ENCODE results near the gene OSBP2. TPM values are rescaled to one million over a fixed set of nuclear protein-coding genes. Genes with fewer than 3 reads are reported as not detected.
A peak's percentile ranks its signal among the peaks of the same experiment; 100 is the strongest.

OSBP2 gene
- total and polyA plus RNA-seq, 2 of the 13 experiments (the other 11 are each of a cell fraction or from before 2014, with no cell fraction given): 5.0 to 7.7 TPM

GRCh38 chr22:30881361-30882183 lies 186.9 kb downstream of the OSBP2 start (continued):
- TF ChIP-seq ZNF292 (CRISPR knock-in tag; IDR thresholded peaks at IDR 0.05; ENCODE audit: borderline replicate concordance, low read depth): peak; percentile 52; the same call in 1 of the 2 replicates
- peak; percentile 72; the same call in 1 of the 2 replicates for TF ChIP-seq MTA1 (CRISPR knock-in tag; IDR thresholded peaks at IDR 0.05; ENCODE audit: borderline replicate concordance)
- peak; percentile 56; the same call in 1 of the 2 replicates for TF ChIP-seq ZNF724P (CRISPR knock-in tag; IDR thresholded peaks at IDR 0.05; ENCODE audit: borderline replicate concordance)
- no peak for TF ChIP-seq GABPA (IDR thresholded peaks at IDR 0.05; ENCODE audit: low read depth, low read length)
- TF ChIP-seq GABPA (CRISPR knock-in tag; IDR thresholded peaks at IDR 0.05; ENCODE audit: low read depth): no peak
- no peak for TF ChIP-seq GFI1 (CRISPR knock-in tag; IDR thresholded peaks at IDR 0.05; ENCODE audit: borderline replicate concordance)
- TF ChIP-seq ONECUT2 (CRISPR knock-in tag; IDR thresholded peaks at IDR 0.05): no peak
- TF ChIP-seq SMYD3 (CRISPR knock-in tag; IDR thresholded peaks at IDR 0.05): no peak
- no peak for TF ChIP-seq SCMH1 (CRISPR knock-in tag; IDR thresholded peaks at IDR 0.05; ENCODE audit: borderline replicate concordance)
- TF ChIP-seq KLF11 (CRISPR knock-in tag; IDR thresholded peaks at IDR 0.05): no peak
- no peak for TF ChIP-seq KAT7 (CRISPR knock-in tag; IDR thresholded peaks at IDR 0.05; ENCODE audit: borderline replicate concordance)
- TF ChIP-seq NR0B2 (CRISPR knock-in tag; IDR thresholded peaks at IDR 0.05): no peak
- TF ChIP-seq BRF2 (CRISPR knock-in tag; IDR thresholded peaks at IDR 0.05): no peak
- no peak for TF ChIP-seq GATAD2A (CRISPR knock-in tag; IDR thresholded peaks at IDR 0.05)
- TF ChIP-seq SRSF1 (optimal IDR thresholded peaks at IDR 0.05; ENCODE audit: low read depth, low read length): peak; percentile 69
- TF ChIP-seq ZNF562 (CRISPR knock-in tag; IDR thresholded peaks at IDR 0.05; ENCODE audit: borderline replicate concordance): no peak
- no peak for TF ChIP-seq CENPT (CRISPR knock-in tag; IDR thresholded peaks at IDR 0.05; ENCODE audit: low read depth)
- peak; percentile 88; the same call in 1 of the 2 replicates for TF ChIP-seq RBAK (CRISPR knock-in tag; IDR thresholded peaks at IDR 0.05)
- TF ChIP-seq, protein P1, sequence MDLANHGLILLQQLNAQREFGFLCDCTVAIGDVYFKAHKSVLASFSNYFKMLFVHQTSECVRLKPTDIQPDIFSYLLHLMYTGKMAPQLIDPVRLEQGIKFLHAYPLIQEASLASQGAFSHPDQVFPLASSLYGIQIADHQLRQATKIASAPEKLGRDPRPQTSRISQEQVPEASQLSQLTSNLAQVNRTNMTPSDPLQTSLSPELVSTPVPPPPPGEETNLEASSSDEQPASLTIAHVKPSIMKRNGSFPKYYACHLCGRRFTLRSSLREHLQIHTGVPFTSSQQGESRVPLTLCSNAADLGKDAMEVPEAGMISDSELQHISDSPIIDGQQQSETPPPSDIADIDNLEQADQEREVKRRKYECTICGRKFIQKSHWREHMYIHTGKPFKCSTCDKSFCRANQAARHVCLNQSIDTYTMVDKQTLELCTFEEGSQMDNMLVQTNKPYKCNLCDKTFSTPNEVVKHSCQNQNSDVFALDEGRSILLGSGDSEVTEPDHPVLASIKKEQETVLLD (CRISPR knock-in tag; IDR thresholded peaks at IDR 0.05; ENCODE audit: low read depth): no peak
- TF ChIP-seq ZNF431 (CRISPR knock-in tag; IDR thresholded peaks at IDR 0.05; ENCODE audit: borderline replicate concordance, low read depth): no peak
- no peak for TF ChIP-seq MXD4 (CRISPR knock-in tag; IDR thresholded peaks at IDR 0.05)
- no peak for TF ChIP-seq FOXK1 (CRISPR knock-in tag; IDR thresholded peaks at IDR 0.05; ENCODE audit: borderline replicate concordance, low read depth)
- TF ChIP-seq PAWR (CRISPR knock-in tag; IDR thresholded peaks at IDR 0.05; ENCODE audit: borderline replicate concordance): no peak
- no peak for TF ChIP-seq PHF5A (CRISPR knock-in tag; IDR thresholded peaks at IDR 0.05; ENCODE audit: low read depth, unreplicated experiment)
- TF ChIP-seq NPAS2 (CRISPR knock-in tag; IDR thresholded peaks at IDR 0.05; ENCODE audit: borderline replicate concordance): no peak
- TF ChIP-seq GZF1 (CRISPR knock-in tag; IDR thresholded peaks at IDR 0.05): no peak
- 0 out of 2 replicates have a peak, but pooled peaks have one; percentile 51 for TF ChIP-seq ZNF563 (CRISPR knock-in tag; IDR thresholded peaks at IDR 0.05)
- no peak for TF ChIP-seq REL (CRISPR knock-in tag; conservative IDR thresholded peaks at IDR 0.05)
- peak; percentile 84; the same call in 1 of the 2 replicates for TF ChIP-seq ESRRA (CRISPR knock-in tag; IDR thresholded peaks at IDR 0.05; ENCODE audit: low read depth)
